Bronchial epithelial cell (primary cell): ENCODE data around the gene PLD4. TPM values are rescaled to one million over a fixed set of nuclear protein-coding genes. Genes with fewer than 3 reads are reported as not detected.

Experiments
- DNase-seq: peaks from one replicate; pipeline ENCODE4 v3.0.0-alpha.2; 2010; ENCODE audit warnings: low read depth
- FAIRE-seq: peaks from 2 replicates; lab custom pipeline; 2011; peaks lifted over from hg19 to GRCh38; lab: Jason Lieb, UNC
- H3K27me3 ChIP-seq: 2 replicates; pipeline ENCODE4 v1.5.1; 2011; ENCODE audit warnings: low read length; ENCODE audit not compliant: control insufficient read depth, insufficient read depth
- H3K36me3 ChIP-seq: 2 replicates; pipeline ENCODE4 v1.5.1; 2011; ENCODE audit warnings: low read length; ENCODE audit not compliant: control insufficient read depth, insufficient read depth
- H3K4me3 ChIP-seq: 2 replicates; pipeline ENCODE4 v1.5.1; 2011; ENCODE audit warnings: mild to moderate bottlenecking, low read depth, low read length, control low read depth
- total RNA-seq: library from RNA; depleted of rRNA; stranded (reverse); fragments of >200 nt; gene quantifications from 2 replicates; pipeline ENCODE4 v1.2.1, GENCODE V29; 2014
- TF ChIP-seq, protein P1 (sequence below): IDR thresholded peaks from 2 replicates; pipeline ENCODE4 v1.5.1; 2011; ENCODE audit warnings: mild to moderate bottlenecking, moderate library complexity, low read length, control low read depth, inconsistent platforms; ENCODE audit not compliant: insufficient read depth, severe bottlenecking

PLD4 gene
- total RNA-seq, 1 donor from 2014 or later, result not detected

DNA sequence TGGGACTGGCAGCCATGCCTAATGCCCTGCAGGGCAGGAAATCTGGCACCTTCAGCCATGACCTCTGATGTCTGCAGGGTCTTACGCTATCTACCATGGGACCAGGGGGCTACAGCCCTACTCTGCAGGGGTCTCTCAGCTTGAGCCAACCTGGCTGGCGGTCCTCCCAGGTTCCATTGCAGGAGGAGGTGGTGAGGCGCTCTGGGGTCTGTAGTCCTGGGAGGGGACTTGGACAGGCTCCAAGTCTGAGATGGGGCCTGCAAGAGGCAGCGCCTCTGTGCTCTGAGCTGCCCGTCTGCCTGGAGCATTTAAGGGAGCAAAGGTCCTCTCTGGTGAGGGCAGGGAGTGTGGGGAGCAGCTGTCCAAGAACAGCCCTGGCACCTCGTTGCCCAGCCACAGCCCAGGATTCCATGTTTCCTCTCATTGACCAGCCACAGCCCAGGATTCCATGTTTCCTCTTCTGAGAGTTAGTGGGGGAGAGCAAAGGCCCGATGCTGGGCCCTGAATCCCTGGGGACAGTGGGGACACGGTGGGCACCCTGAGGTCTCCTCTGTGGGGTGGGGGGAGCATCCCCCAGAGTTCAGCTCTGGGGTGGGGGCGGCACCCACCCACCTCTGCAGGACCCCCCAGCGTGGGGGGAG is 655 bp downstream of the PLD4 start:
- TF ChIP-seq, protein P1, sequence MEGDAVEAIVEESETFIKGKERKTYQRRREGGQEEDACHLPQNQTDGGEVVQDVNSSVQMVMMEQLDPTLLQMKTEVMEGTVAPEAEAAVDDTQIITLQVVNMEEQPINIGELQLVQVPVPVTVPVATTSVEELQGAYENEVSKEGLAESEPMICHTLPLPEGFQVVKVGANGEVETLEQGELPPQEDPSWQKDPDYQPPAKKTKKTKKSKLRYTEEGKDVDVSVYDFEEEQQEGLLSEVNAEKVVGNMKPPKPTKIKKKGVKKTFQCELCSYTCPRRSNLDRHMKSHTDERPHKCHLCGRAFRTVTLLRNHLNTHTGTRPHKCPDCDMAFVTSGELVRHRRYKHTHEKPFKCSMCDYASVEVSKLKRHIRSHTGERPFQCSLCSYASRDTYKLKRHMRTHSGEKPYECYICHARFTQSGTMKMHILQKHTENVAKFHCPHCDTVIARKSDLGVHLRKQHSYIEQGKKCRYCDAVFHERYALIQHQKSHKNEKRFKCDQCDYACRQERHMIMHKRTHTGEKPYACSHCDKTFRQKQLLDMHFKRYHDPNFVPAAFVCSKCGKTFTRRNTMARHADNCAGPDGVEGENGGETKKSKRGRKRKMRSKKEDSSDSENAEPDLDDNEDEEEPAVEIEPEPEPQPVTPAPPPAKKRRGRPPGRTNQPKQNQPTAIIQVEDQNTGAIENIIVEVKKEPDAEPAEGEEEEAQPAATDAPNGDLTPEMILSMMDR, result no peak
- FAIRE-seq (no peak), DNase-seq (no peak)
- peaks cover 2% of the 10 kb centered on the region for H3K27me3 ChIP-seq
- H3K36me3 ChIP-seq, result no peaks in the 10 kb centered on the region
- H3K4me3 ChIP-seq, result no peak overlapping the region

DNA sequence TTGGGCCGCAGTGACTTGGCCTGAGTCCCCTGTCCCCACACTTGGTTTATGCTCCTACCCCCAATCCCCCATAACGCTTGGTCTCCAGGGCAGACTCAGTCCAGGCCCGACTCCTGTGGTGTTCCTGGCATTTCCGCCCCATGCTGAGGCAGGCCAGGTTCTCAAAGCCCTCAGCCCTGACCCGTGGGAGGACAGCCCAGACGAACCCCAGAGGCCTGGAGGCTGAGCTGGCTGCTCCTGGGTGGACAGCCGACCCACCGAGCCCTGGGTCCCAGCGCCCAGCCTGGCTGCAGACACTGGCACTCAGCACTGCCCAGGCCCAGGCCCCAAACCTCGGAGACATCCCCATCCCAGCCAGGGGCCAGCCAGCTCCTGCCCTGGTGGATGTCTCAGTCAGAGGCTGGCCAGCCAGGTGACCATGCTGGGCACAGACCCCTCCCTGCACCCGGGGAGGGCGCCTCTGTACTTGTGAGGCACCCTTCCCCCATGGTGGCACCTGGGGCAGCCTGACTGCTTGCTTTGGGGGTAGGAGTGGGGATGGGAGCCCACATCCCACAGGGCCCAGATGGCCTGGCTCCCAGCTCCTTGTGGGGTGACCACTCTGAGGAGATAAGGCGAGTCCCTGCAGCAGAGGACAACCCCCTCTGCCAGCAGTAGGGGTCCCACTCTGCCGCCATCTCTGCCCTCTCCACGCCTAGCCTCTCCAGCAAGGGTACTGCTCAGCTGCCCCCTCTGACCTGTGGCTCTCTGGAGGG is 1.4 kb downstream of the PLD4 start:
- Histone ChIP-seq H3K36me3 (no peaks in the 10 kb centered on the region), H3K4me3 (no peak overlapping the region), H3K27me3 (peaks cover 2% of the 10 kb centered on the region)
- TF ChIP-seq, protein P1, result no peak
- FAIRE-seq (no peak), DNase-seq (no peak)

DNA sequence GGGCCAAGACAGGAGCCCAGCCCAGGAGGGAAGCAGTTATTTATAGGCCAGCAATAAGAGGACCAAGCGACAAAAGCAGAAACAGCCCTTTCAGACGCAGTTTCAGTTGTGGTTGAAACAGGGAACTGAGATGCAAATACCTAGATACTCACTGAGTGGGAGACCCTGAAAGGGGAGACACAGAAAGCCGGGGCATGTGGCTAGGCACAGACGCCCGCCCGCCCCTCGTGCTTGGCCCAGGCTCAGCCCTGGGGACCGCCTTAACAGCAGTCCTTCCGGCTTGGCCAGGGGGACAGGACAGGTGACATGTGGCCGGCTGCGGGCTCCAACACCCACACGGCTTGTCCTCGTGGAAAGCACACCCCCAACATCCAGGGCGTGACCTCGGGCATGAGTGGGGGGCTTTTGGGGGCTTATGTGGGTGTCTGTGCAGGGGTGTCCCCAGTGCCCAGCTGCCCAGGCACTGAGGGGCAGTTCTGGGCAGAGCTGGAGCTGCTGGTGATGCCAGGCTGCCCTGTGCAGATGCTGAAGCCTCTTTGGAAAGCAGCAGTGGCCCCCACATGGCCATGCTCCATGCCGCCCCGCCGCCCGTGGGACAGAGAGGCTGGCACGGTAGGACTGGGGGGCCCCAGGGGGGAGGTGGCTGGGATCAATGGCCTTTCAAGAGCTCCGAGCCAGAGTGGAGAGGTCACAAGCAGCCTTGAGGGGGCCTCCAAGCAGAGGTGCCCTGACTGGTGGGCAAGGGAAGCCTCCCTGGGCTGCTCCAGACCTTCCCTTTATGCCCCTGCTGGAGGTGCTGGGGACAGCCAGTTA is 2.1 kb downstream of the PLD4 start:
- FAIRE-seq (no peak), DNase-seq (no peak)
- H3K4me3 ChIP-seq, result no peak overlapping the region
- peaks cover 2% of the 10 kb centered on the region for H3K27me3 ChIP-seq
- H3K36me3 ChIP-seq, result no peaks in the 10 kb centered on the region
- TF ChIP-seq, protein P1, result no peak

DNA sequence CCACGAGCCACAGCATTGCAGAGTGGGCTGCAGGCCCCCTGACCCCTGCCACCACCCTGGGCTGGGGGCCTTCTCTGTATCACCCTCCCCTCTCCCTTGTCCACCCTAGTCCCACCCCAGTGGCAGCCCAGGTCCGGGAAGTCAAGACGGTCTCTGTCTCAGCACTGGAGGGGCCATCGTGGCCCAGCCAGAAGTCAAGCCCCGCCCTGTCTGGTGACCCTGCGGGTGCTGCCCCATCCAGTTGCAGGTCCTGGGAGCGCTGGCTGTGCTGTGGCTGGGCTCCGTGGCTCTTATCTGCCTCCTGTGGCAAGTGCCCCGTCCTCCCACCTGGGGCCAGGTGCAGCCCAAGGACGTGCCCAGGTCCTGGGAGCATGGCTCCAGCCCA is 2.7 kb downstream of the PLD4 start:
- TF ChIP-seq, protein P1, result no peak
- FAIRE-seq (no peak), DNase-seq (no peak)
- H3K4me3 ChIP-seq, result no peak overlapping the region
- peaks cover 2% of the 10 kb centered on the region for H3K27me3 ChIP-seq
- no peaks in the 10 kb centered on the region for H3K36me3 ChIP-seq

DNA sequence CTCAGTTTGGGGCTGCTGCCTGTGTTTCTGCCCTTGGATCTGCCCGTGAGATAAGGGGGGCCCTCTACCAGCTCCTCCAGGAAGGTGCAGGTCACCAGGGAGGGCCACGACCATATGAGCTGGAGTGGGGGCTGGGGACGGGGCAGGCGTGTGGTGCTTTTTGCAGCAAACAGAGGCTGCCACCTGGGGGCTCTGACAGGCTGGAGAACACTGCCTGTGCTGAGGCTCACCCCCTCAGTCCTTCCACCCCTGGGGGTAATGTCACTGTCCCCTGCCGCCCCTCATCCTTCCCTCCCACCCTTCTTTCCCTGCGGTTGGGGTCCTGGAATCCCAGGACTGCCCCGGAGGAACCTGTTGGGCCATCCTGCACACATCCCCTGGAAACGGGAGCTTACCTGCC is 3.2 kb downstream of the PLD4 start:
- no peaks in the 10 kb centered on the region for H3K36me3 ChIP-seq
- TF ChIP-seq, protein P1, result no peak
- DNase-seq (no peak), FAIRE-seq (no peak)
- no peak overlapping the region for H3K4me3 ChIP-seq
- H3K27me3 ChIP-seq, result peaks cover 5% of the 10 kb centered on the region
